ENCODE results near the gene HECA.
"Not testable (repeated sequence)": the region's sequence is repeated elsewhere in the genome, so short reads cannot be mapped to it uniquely, and the experiment has no call there.

Gene HECA

DNA sequence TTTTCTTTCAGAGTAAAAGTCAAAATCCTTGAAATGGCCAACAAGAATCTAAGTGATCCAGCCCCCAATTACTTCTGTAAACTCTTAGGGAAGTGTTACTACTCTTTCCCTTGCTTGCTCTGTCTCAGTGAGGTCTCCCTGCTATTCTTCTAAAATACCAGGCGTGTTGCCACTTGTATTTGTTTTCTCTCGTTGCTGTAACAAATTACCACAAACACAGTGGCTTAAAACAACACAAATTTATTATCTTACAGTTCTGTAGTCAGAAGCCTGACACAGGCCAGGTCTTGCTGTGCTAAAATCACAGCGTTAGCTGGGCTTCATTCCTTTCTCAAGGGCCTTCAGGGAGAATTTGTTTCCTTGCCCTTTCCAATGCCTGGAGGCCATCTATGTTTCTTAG is 59.9 kb downstream of the HECA start:
- H3K4me1 ChIP-seq (ENCODE audit: insufficient read depth, poor library complexity, severe bottlenecking), result no peaks in the 10 kb centered on the region
- DNase-seq (ENCODE audit: low spot score) (no peak), ATAC-seq (ENCODE audit: low read depth) (peak; percentile 27; the same call in 1 of the 3 replicates)
- TF ChIP-seq, protein P1, sequence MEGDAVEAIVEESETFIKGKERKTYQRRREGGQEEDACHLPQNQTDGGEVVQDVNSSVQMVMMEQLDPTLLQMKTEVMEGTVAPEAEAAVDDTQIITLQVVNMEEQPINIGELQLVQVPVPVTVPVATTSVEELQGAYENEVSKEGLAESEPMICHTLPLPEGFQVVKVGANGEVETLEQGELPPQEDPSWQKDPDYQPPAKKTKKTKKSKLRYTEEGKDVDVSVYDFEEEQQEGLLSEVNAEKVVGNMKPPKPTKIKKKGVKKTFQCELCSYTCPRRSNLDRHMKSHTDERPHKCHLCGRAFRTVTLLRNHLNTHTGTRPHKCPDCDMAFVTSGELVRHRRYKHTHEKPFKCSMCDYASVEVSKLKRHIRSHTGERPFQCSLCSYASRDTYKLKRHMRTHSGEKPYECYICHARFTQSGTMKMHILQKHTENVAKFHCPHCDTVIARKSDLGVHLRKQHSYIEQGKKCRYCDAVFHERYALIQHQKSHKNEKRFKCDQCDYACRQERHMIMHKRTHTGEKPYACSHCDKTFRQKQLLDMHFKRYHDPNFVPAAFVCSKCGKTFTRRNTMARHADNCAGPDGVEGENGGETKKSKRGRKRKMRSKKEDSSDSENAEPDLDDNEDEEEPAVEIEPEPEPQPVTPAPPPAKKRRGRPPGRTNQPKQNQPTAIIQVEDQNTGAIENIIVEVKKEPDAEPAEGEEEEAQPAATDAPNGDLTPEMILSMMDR (IDR thresholded peaks at IDR 0.05; ENCODE audit: poor library complexity, severe bottlenecking), result no peak
- H3K4me3 ChIP-seq (ENCODE audit: severe bottlenecking), result no peak overlapping the region
- no peak overlapping the region for H3K27ac ChIP-seq (ENCODE audit: poor library complexity, severe bottlenecking)
- no peaks in the 10 kb centered on the region for H3K36me3 ChIP-seq (ENCODE audit: low read depth)
- H3K9me3 ChIP-seq (ENCODE audit: severe bottlenecking), result no peaks in the 10 kb centered on the region
- H3K27me3 ChIP-seq (ENCODE audit: insufficient read depth, poor library complexity, severe bottlenecking), result no peaks in the 10 kb centered on the region

DNA sequence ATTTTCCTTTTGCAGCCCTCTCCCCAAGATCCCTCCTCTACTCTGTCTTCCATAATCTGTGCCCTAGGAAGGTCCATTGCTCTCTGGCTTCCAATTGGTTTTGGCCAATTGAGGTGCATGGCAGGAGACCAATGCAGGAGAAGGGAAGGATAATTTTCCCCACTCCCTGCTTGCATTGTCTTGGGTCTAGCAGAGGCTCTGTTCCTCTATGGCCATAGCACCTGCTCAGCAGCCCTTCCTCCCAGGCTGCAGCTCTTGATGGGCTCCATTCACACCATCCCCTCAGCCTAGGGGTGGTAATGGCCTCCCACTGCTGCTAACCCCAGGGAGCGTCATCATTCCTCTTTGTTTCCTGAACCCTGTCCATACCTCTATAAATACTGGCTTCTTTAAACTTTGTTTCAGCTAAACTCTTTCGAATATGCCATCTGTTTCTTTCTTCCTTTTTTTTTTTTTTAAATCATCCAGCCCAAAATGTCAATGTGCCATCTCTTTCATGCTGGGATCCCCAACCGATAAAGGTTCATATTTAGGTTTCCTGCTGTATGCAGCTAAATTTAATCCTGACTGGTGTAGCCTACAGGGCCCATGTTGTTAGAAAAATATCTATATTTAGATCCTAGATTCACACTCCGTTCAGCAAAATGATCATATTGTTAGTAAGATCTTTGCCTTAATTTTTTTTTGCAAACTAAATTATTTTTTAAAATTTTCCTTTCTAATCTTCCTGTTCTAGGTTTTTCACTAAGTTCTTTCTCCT is 63.8 kb downstream of the HECA start:
- Histone ChIP-seq H3K36me3 (ENCODE audit: low read depth) (no peaks in the 10 kb centered on the region), H3K27ac (ENCODE audit: poor library complexity, severe bottlenecking) (no peak overlapping the region), H3K4me1 (ENCODE audit: insufficient read depth, poor library complexity, severe bottlenecking) (no peaks in the 10 kb centered on the region), H3K27me3 (ENCODE audit: insufficient read depth, poor library complexity, severe bottlenecking) (no peaks in the 10 kb centered on the region), H3K9me3 (ENCODE audit: severe bottlenecking) (peaks cover 4% of the 10 kb centered on the region), H3K4me3 (ENCODE audit: severe bottlenecking) (no peak overlapping the region)
- DNase-seq (ENCODE audit: low spot score) (no peak), ATAC-seq (ENCODE audit: low read depth) (no peak)
- TF ChIP-seq, protein P1 (IDR thresholded peaks at IDR 0.05; ENCODE audit: poor library complexity, severe bottlenecking), result no peak

DNA sequence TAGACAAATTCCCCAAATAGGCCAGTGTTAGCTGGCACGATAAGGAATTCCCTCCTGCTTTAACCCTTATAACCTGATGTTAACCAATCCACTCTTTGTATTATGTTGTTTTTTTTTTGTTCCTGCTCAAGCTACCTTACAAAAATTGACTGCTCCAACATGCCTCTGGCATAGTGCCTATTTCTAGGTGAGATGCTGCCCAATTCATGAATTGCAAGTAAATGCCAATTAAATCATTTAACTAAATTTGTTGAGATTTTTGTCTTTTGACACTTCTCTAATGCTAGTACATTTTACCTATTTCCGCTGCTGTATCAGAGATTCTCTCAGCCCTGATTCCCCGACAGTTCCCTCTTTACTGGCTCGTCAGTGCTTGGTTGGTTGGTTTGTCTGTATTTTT is 66.5 kb downstream of the HECA start:
- H3K36me3 ChIP-seq (ENCODE audit: low read depth), result no peaks in the 10 kb centered on the region
- no peaks in the 10 kb centered on the region for H3K27me3 ChIP-seq (ENCODE audit: insufficient read depth, poor library complexity, severe bottlenecking)
- H3K9me3 ChIP-seq (ENCODE audit: severe bottlenecking), result peaks cover 7% of the 10 kb centered on the region
- H3K27ac ChIP-seq (ENCODE audit: poor library complexity, severe bottlenecking), result no peak overlapping the region
- H3K4me1 ChIP-seq (ENCODE audit: insufficient read depth, poor library complexity, severe bottlenecking), result no peaks in the 10 kb centered on the region
- TF ChIP-seq, protein P1 (IDR thresholded peaks at IDR 0.05; ENCODE audit: poor library complexity, severe bottlenecking), result no peak
- no peak for DNase-seq (ENCODE audit: low spot score)
- no peak overlapping the region for H3K4me3 ChIP-seq (ENCODE audit: severe bottlenecking)
- no peak for ATAC-seq (ENCODE audit: low read depth)

DNA sequence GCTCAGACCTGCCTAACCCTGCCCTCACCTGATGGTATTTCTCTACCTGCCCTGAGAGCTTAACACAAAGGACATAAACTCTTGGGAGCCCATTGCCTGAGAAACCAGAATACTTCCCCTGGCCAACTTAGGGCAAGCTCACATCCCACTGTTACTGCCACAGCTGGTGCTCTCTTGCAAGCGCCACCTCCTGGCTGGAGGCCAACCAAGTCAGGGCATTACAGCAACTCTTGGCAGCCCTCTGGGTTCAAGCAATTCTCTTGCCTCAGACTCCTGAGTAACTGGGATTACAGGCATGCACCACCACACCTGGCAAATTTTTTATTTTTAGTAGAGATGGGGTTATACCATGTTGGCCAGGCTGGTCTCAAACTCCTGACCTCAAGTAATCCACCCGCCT is 70.1 kb downstream of the HECA start:
- no peak for ATAC-seq (ENCODE audit: low read depth)
- TF ChIP-seq, protein P1 (IDR thresholded peaks at IDR 0.05; ENCODE audit: poor library complexity, severe bottlenecking), result no peak
- no peak for DNase-seq (ENCODE audit: low spot score)

DNA sequence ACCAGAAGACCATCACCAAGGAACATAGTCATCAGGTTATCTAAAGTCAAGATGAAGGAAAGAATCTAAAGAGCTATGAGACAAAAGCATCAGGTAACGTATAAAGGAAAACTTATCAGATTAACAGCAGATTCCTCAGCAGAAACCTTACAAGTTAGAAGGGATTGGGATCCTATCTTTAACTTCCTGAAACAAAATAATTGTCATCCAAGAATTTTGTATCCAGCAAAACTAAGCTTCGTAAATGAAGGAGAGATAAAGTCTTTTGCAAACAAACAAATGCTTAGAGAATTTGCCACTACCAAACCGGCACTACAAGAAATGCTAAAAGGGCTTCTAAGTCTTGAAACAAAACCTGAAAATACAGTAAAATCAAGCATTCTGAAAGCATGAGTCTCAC is 71.0 kb downstream of the HECA start:
- Histone ChIP-seq H3K4me3 (ENCODE audit: severe bottlenecking) (no peak overlapping the region), H3K27ac (ENCODE audit: poor library complexity, severe bottlenecking) (no peak overlapping the region)

More for the DNA sequence above, 70.1 kb downstream of the HECA start:
- no peaks in the 10 kb centered on the region for H3K4me1 ChIP-seq (ENCODE audit: insufficient read depth, poor library complexity, severe bottlenecking)
- H3K36me3 ChIP-seq (ENCODE audit: low read depth), result no peaks in the 10 kb centered on the region
- no peaks in the 10 kb centered on the region for H3K27me3 ChIP-seq (ENCODE audit: insufficient read depth, poor library complexity, severe bottlenecking)
- no peak overlapping the region for H3K4me3 ChIP-seq (ENCODE audit: severe bottlenecking)
- peaks cover 7% of the 10 kb centered on the region for H3K9me3 ChIP-seq (ENCODE audit: severe bottlenecking)
- no peak overlapping the region for H3K27ac ChIP-seq (ENCODE audit: poor library complexity, severe bottlenecking)

DNA sequence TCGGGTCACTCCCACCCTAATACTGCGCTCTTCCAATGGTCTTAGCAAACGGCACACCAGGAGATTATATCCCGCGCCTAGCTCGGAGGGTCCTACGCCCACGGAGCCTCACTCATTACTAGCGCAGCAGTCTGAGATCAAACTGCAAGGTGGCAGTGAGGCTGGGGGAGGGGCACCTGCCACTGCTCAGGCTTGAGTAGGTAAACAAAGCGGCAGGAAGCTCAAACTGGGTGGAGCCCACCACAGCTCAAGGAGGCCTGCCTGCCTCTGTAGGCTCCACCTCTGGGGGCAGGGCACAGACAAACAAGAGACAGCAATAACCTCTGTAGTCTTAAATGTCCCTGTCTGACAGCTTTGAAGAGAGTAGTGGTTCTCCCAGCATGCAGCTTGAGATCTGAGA is 75.9 kb downstream of the HECA start:
- H3K4me1 ChIP-seq (ENCODE audit: insufficient read depth, poor library complexity, severe bottlenecking); H3K27ac ChIP-seq (ENCODE audit: poor library complexity, severe bottlenecking); DNase-seq (ENCODE audit: low spot score); H3K4me3 ChIP-seq (ENCODE audit: severe bottlenecking); H3K36me3 ChIP-seq (ENCODE audit: low read depth); H3K9me3 ChIP-seq (ENCODE audit: severe bottlenecking); H3K27me3 ChIP-seq (ENCODE audit: insufficient read depth, poor library complexity, severe bottlenecking); ATAC-seq (ENCODE audit: low read depth): not testable (repeated sequence)

More for the DNA sequence above, 71.0 kb downstream of the HECA start:
- no peak for ATAC-seq (ENCODE audit: low read depth)
- Histone ChIP-seq H3K36me3 (ENCODE audit: low read depth) (no peaks in the 10 kb centered on the region), H3K4me1 (ENCODE audit: insufficient read depth, poor library complexity, severe bottlenecking) (no peaks in the 10 kb centered on the region), H3K27me3 (ENCODE audit: insufficient read depth, poor library complexity, severe bottlenecking) (no peaks in the 10 kb centered on the region), H3K9me3 (ENCODE audit: severe bottlenecking) (peaks cover 7% of the 10 kb centered on the region)
- DNase-seq (ENCODE audit: low spot score), result no peak
- TF ChIP-seq, protein P1 (IDR thresholded peaks at IDR 0.05; ENCODE audit: poor library complexity, severe bottlenecking), result no peak

DNA sequence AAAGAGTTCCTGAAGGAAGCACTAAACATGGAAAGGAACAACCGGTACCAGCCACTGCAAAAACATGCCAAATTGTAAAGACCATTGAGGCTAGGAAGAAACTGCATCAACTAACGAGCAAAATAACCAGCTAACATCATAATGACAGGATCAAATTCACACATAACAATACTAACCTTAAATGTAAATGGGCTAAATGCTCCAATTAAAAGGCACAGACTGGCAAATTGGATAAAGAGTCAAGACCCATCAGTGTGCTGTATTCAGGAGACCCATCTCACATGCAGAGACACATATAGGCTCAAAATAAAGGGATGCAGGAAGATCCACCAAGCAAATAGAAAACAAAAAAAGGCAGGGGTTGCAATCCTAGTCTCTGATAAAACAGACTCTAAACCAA is 77.6 kb downstream of the HECA start:
- not testable (repeated sequence) for H3K4me1 ChIP-seq (ENCODE audit: insufficient read depth, poor library complexity, severe bottlenecking); H3K4me3 ChIP-seq (ENCODE audit: severe bottlenecking); ATAC-seq (ENCODE audit: low read depth); H3K36me3 ChIP-seq (ENCODE audit: low read depth); H3K27me3 ChIP-seq (ENCODE audit: insufficient read depth, poor library complexity, severe bottlenecking); H3K27ac ChIP-seq (ENCODE audit: poor library complexity, severe bottlenecking); DNase-seq (ENCODE audit: low spot score); H3K9me3 ChIP-seq (ENCODE audit: severe bottlenecking)
